ENCODE data around the gene MACO1. TPM values are rescaled to one million over a fixed set of nuclear protein-coding genes. Genes with fewer than 3 reads are reported as not detected.

MACO1 gene
- total RNA-seq, 4 donors from 2014 or later = 13.0 to 19.7 (median 16.3) TPM

DNA sequence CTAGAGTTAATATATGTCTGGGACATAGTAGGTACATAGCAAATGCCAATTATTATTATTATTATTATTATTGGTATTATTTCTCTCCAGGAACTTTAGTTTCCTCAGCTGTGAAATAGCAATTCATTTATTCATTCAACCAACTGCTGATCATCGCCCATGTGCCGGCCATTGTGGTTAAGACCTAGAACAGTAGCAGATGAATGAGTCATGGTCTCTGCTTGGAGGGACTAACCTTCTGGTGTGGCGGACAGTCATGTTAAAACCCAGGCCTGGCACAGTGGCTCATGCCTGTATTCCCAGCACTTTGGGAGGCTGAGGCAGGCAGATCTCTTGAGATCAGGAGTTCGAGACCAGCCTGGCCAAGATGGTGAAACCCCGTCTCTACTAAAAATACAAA lies 88.9 kb downstream of the MACO1 start:
- TF ChIP-seq, protein P1, sequence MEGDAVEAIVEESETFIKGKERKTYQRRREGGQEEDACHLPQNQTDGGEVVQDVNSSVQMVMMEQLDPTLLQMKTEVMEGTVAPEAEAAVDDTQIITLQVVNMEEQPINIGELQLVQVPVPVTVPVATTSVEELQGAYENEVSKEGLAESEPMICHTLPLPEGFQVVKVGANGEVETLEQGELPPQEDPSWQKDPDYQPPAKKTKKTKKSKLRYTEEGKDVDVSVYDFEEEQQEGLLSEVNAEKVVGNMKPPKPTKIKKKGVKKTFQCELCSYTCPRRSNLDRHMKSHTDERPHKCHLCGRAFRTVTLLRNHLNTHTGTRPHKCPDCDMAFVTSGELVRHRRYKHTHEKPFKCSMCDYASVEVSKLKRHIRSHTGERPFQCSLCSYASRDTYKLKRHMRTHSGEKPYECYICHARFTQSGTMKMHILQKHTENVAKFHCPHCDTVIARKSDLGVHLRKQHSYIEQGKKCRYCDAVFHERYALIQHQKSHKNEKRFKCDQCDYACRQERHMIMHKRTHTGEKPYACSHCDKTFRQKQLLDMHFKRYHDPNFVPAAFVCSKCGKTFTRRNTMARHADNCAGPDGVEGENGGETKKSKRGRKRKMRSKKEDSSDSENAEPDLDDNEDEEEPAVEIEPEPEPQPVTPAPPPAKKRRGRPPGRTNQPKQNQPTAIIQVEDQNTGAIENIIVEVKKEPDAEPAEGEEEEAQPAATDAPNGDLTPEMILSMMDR (IDR thresholded peaks at IDR 0.05; ENCODE audit: low read depth) = no peak

DNA sequence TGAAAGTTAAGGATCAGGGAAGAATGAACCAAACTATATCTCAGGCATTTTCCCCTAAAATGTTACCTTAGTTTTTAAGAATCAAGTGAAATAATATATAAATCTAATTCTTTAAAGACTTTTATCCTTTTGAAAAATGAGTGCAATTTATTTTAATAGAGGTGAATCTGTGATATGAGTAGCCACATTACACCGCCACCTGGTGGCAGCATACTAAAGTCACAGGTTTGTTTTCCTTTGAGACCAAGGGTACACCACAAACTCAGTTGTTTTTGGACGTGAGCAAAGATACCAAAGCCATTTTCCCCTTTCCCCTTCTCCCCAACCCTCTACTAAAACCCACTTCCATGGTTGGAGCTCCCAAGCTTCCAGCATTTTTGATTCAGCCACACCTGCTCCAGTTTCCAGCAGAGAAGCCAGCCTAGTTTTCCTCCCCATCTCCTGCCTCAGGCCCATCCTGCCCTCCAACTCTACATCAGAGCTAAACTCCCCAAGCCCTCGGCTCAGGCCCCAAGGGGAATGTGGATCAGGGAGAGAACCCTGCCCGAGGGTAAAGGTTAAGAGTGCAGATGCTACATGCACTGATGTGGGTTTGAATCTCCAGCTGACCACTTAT lies 89.9 kb downstream of the MACO1 start:
- TF ChIP-seq, protein P1 (IDR thresholded peaks at IDR 0.05; ENCODE audit: low read depth) = no peak

DNA sequence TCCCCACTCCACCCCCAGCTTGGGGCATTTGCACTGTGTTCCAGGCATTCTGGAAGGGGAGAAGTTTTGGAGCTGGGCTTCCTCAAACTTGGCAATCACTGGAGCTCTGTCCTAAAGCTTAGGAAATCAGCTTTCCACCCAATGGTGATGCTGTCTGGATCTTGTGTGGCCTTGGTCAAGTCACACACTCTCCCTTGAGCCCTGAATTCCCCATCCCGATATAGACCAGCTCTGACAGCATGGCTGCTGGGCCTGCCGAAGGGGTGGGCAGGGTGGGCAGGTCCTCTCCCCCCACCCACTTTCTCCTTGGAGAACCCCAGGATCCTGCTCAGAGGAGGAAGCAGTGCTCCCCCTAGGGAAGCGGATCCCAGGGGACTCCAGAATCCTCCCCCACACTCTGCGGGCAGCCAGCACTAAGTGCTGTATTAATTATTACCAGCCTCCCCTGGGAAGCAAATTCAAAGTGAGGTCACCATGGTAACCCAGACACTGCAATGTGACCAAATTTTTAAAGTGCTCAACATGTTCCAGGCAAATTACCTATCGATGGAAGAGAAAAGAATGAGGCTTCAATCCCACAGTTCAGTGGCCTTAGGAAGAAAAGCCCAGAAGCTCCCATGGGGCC lies 91.4 kb downstream of the MACO1 start:
- TF ChIP-seq, protein P1 (IDR thresholded peaks at IDR 0.05; ENCODE audit: low read depth) = no peak

DNA sequence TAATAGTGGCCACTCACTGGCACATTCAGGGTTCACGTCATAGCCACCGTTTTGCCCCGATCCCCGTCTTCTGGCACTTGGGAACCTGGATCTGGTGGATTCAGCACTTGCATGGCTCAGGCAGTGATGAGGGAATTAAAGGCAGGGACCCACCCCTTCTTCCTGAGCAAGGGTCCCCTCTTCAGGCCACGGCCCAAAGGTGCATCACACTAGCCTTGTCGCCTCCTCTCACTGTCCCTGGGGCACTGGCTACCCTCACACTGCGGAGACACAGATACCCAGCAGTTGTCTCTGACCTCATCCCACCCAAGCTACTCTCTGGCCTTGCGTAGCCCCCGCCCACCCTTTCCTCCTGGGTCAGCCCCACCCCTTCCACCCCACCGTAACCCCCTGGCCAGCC lies 92.8 kb downstream of the MACO1 start:
- TF ChIP-seq, protein P1 (IDR thresholded peaks at IDR 0.05; ENCODE audit: low read depth) = no peak

DNA sequence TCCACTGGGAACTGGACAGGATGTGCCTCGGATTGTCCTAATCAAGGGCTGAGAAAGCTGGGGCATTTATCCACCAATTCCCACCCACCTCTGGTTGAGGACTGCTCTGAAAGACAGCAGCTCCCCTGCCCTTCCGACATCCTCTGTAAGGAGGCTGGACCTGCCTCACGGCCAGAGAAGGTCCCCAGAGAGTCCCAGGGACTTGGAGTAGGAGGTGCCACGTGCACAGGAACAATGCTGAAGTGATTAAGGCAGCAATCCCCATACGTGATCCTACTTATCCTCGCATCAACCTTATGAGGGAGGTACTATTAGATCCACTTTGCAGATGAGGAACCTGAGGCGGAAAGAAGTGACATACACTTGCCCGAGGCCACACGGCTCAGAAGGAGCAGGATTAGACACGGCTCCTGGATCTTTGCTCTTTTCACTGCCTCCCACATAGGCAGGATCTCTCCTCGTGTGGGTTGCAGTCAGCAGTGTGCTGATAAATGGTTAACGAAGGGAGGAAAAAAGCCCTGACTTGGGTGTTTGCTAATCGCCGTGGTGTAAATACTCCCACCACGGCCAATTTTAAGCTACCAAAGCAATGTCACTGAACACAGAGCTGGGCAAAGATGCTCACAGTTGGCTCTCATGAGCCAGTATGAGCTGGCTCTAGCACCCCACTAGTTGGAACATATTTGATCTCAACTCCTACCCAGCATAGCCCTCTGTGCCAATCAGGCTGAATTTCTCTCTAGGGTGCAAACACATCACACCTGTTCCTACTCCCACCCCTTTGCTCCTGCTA lies 94.1 kb downstream of the MACO1 start:
- TF ChIP-seq, protein P1 (IDR thresholded peaks at IDR 0.05; ENCODE audit: low read depth) = no peak

DNA sequence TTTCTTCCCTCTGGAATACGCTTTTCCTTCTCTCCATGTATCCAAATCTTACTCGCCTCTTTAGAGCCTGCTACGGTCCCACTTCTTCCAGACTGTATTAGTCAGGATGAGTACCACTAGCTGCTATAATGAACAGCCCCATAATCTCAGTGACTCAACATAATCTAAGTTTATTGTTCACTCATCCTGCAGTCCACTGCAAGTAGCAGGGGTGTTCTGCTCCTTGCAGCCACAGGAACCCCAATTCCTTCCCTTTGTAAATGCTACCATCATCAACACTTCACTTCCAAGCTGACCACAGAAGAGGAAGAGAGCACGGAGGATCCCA lies 94.6 kb downstream of the MACO1 start:
- TF ChIP-seq, protein P1 (IDR thresholded peaks at IDR 0.05; ENCODE audit: low read depth) = no peak

DNA sequence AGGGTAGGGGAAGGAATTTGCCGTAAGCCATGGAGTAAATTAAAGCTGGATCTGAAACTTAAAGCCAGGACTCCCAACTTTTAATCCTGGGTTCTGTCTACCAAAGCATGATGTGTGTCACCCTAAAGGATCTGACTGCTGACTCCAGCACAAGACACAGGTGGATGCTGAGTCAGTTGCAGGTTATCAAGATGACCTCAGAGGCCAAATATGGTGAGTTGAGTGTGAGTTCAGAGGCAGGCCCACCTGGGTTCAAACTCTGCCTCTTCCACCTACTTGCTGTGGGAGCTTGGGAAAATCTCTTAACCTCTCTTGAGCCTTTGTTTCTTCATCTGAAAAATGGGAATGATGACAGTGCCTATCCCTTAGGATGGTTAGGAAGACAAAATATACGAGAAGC lies 96.1 kb downstream of the MACO1 start:
- TF ChIP-seq, protein P1 (IDR thresholded peaks at IDR 0.05; ENCODE audit: low read depth) = no peak

Measured in subcutaneous adipose tissue (tissue), 4 donors.